ENCODE results near the gene APOL6.
A peak's percentile ranks its signal among the peaks of the same experiment; 100 is the strongest.

APOL6 gene

GRCh38 chr22:35681454-35682052, 33.3 kb downstream of the APOL6 start:
- no peak overlapping the region for H3K4me2 ChIP-seq (ENCODE audit: low read length)
- H4K20me1 ChIP-seq (ENCODE audit: control insufficient read depth, insufficient read depth, low read depth, low read length), result no peaks in the 10 kb centered on the region
- H3K79me2 ChIP-seq (ENCODE audit: control insufficient read depth, low read length), result no peaks in the 10 kb centered on the region
- no peak for TF ChIP-seq EZH2phosphoT487 (IDR thresholded peaks at IDR 0.05; ENCODE audit: borderline replicate concordance, low read length)
- no peak overlapping the region for H3K4me3 ChIP-seq (ENCODE audit: low read length)
- H3K36me3 ChIP-seq (ENCODE audit: control insufficient read depth, low read length), result no peaks in the 10 kb centered on the region
- peaks cover 10% of the 10 kb centered on the region for H3K9me3 ChIP-seq (ENCODE audit: control insufficient read depth, insufficient read depth, low read length)
- peaks cover 46% of the 10 kb centered on the region for H3K4me1 ChIP-seq (ENCODE audit: control insufficient read depth, low read length)
- H3K27me3 ChIP-seq (ENCODE audit: control insufficient read depth, low read length), result no peaks in the 10 kb centered on the region
- H3K9me2 ChIP-seq (replicated peaks; ENCODE audit: control insufficient read depth, low read length), result no peaks in the 10 kb centered on the region
- H3K27ac ChIP-seq (ENCODE audit: low read depth, low read length), result no peak overlapping the region
- 0 out of 2 replicates have a peak, but pooled peaks cover 2% of the 10 kb centered on the region for H3F3A ChIP-seq (ENCODE audit: control insufficient read depth, insufficient read depth)

- Histone ChIP-seq H3K4me3 (ENCODE audit: low read length) (no peak overlapping the region), H3K36me3 (ENCODE audit: control insufficient read depth, low read length) (no peaks in the 10 kb centered on the region), H3K9me3 (ENCODE audit: control insufficient read depth, insufficient read depth, low read length) (peaks cover 10% of the 10 kb centered on the region), H3K4me2 (ENCODE audit: low read length) (no peak overlapping the region), H3K9me2 (replicated peaks; ENCODE audit: control insufficient read depth, low read length) (no peaks in the 10 kb centered on the region), H4K20me1 (ENCODE audit: control insufficient read depth, insufficient read depth, low read depth, low read length) (no peaks in the 10 kb centered on the region), H3K27me3 (ENCODE audit: control insufficient read depth, low read length) (no peaks in the 10 kb centered on the region), H3K4me1 (ENCODE audit: control insufficient read depth, low read length) (peaks cover 33% of the 10 kb centered on the region), H3K27ac (ENCODE audit: low read depth, low read length) (no peak overlapping the region), H3K79me2 (ENCODE audit: control insufficient read depth, low read length) (no peaks in the 10 kb centered on the region), H3F3A (ENCODE audit: control insufficient read depth, insufficient read depth) (peaks cover 4% of the 10 kb centered on the region; the same call in 1 of the 2 replicates)
- no peak for TF ChIP-seq CTCF (IDR thresholded peaks at IDR 0.05; ENCODE audit: low read depth, low read length, poor library complexity, severe bottlenecking)
- TF ChIP-seq EZH2phosphoT487 (IDR thresholded peaks at IDR 0.05; ENCODE audit: borderline replicate concordance, low read length), result no peak
Observed at GRCh38 chr22:35683560-35683959, 35.3 kb downstream of the APOL6 start.

GRCh38 chr22:35684270-35684700, 36.0 kb downstream of the APOL6 start:
- Histone ChIP-seq H3K4me3 (ENCODE audit: low read length) (no peak overlapping the region), H3K9me2 (replicated peaks; ENCODE audit: control insufficient read depth, low read length) (no peaks in the 10 kb centered on the region), H3K79me2 (ENCODE audit: control insufficient read depth, low read length) (no peaks in the 10 kb centered on the region), H4K20me1 (ENCODE audit: control insufficient read depth, insufficient read depth, low read depth, low read length) (no peaks in the 10 kb centered on the region), H3K27ac (ENCODE audit: low read depth, low read length) (no peak overlapping the region), H3K36me3 (ENCODE audit: control insufficient read depth, low read length) (no peaks in the 10 kb centered on the region), H3K4me2 (ENCODE audit: low read length) (no peak overlapping the region; the same call in 1 of the 2 replicates), H3K4me1 (ENCODE audit: control insufficient read depth, low read length) (peaks cover 33% of the 10 kb centered on the region), H3K27me3 (ENCODE audit: control insufficient read depth, low read length) (no peaks in the 10 kb centered on the region), H3K9me3 (ENCODE audit: control insufficient read depth, insufficient read depth, low read length) (peaks cover 10% of the 10 kb centered on the region), H3F3A (ENCODE audit: control insufficient read depth, insufficient read depth) (peaks cover 6% of the 10 kb centered on the region; the same call in 1 of the 2 replicates)
- TF ChIP-seq CTCF (IDR thresholded peaks at IDR 0.05; ENCODE audit: low read depth, low read length, poor library complexity, severe bottlenecking), result peak; percentile 64
- no peak for TF ChIP-seq EZH2phosphoT487 (IDR thresholded peaks at IDR 0.05; ENCODE audit: borderline replicate concordance, low read length)

GRCh38 chr22:35684732-35685131, 36.5 kb downstream of the APOL6 start:
- H3K4me2 ChIP-seq (ENCODE audit: low read length), result no peak overlapping the region
- no peak overlapping the region for H3K27ac ChIP-seq (ENCODE audit: low read depth, low read length)
- H3K79me2 ChIP-seq (ENCODE audit: control insufficient read depth, low read length), result no peaks in the 10 kb centered on the region
- peaks cover 6% of the 10 kb centered on the region; the same call in 1 of the 2 replicates for H3F3A ChIP-seq (ENCODE audit: control insufficient read depth, insufficient read depth)
- H3K9me3 ChIP-seq (ENCODE audit: control insufficient read depth, insufficient read depth, low read length), result peaks cover 10% of the 10 kb centered on the region
- H3K9me2 ChIP-seq (replicated peaks; ENCODE audit: control insufficient read depth, low read length), result no peaks in the 10 kb centered on the region
- no peaks in the 10 kb centered on the region for H4K20me1 ChIP-seq (ENCODE audit: control insufficient read depth, insufficient read depth, low read depth, low read length)
- no peaks in the 10 kb centered on the region for H3K36me3 ChIP-seq (ENCODE audit: control insufficient read depth, low read length)
- no peak overlapping the region for H3K4me3 ChIP-seq (ENCODE audit: low read length)
- TF ChIP-seq CTCF (IDR thresholded peaks at IDR 0.05; ENCODE audit: low read depth, low read length, poor library complexity, severe bottlenecking) (no peak), EZH2phosphoT487 (IDR thresholded peaks at IDR 0.05; ENCODE audit: borderline replicate concordance, low read length) (no peak)
- no peaks in the 10 kb centered on the region for H3K27me3 ChIP-seq (ENCODE audit: control insufficient read depth, low read length)
- peaks cover 36% of the 10 kb centered on the region for H3K4me1 ChIP-seq (ENCODE audit: control insufficient read depth, low read length)
